K562 (cell line): ENCODE results near the gene RABGAP1L.

Experiments
- ATF3 ChIP-seq, 2 experiments: fragments of 450-650 bp in 1 of 2; sonication (generic) in 1 of 2; formaldehyde crosslinking in 1 of 2; IDR thresholded peaks in 1 of 2; conservative IDR thresholded peaks in 1 of 2; 2 replicates each; pipeline versions ENCODE4 v1.6.1 to v1.8.1; 2016 to 2023; ENCODE audit warnings: mild to moderate bottlenecking in 2 of 2, moderate library complexity in 2 of 2, inconsistent platforms in 1 of 2, missing genetic modification reagents in 1 of 2
- CREM ChIP-seq: IDR thresholded peaks from 2 replicates; pipeline ENCODE4 v1.6.1; 2014; ENCODE audit warnings: antibody characterized with exemption, low read depth
- CTCF ChIP-seq, 3 experiments: IDR thresholded peaks in 2 of 3; conservative IDR thresholded peaks in 1 of 3; 2 replicates each; pipeline ENCODE4 v1.5.1; 2011 to 2012; ENCODE audit warnings: low read length in 3 of 3, mild to moderate bottlenecking in 3 of 3, control low read depth in 2 of 3, improper control_type of control experiment in 1 of 3, inconsistent platforms in 1 of 3, low read depth in 1 of 3, mixed read lengths in 1 of 3, moderate library complexity in 1 of 3; ENCODE audit not compliant: insufficient read depth in 2 of 3
- EP300 ChIP-seq: IDR thresholded peaks from 2 replicates; pipeline ENCODE4 v1.6.1; 2012; ENCODE audit warnings: low read length, improper control_type of control experiment
- MAZ ChIP-seq, 2 experiments: fragments of 450-650 bp in 1 of 2; sonication (generic) in 1 of 2; formaldehyde crosslinking; IDR thresholded peaks in 1 of 2; conservative IDR thresholded peaks in 1 of 2; 2 replicates each; pipeline versions ENCODE4 v1.4.0 to v1.5.0; 2020; ENCODE audit warnings: mild to moderate bottlenecking in 1 of 2, missing genetic modification reagents in 1 of 2
- NFE2L1 ChIP-seq: fragments of 450-650 bp; IDR thresholded peaks from 2 replicates; pipeline ENCODE4 v1.6.1; 2016; ENCODE audit warnings: missing genetic modification characterization, low read depth, mild to moderate bottlenecking, missing compliant biosample characterization, moderate library complexity, borderline replicate concordance
- SP1 ChIP-seq: sonication (generic); formaldehyde crosslinking; IDR thresholded peaks from 2 replicates; pipeline ENCODE4 v1.8.1; 2022; ENCODE audit warnings: mild to moderate bottlenecking, missing genetic modification reagents
- TCFL5 ChIP-seq: fragments of 250-450 bp; sonication (Bioruptor Pico); conservative IDR thresholded peaks from 2 replicates; pipeline ENCODE4 v1.6.1; 2021; ENCODE audit warnings: mild to moderate bottlenecking, moderate library complexity, matching md5 sums
- ZNF3 ChIP-seq: fragments of 250-450 bp; sonication (Bioruptor Pico); IDR thresholded peaks from 2 replicates; pipeline ENCODE4 v1.5.0; 2021; ENCODE audit warnings: mild to moderate bottlenecking, moderate library complexity

- TF ChIP-seq MAZ (CRISPR knock-in tag; conservative IDR thresholded peaks at IDR 0.05 in 1 of 2, IDR thresholded peaks at IDR 0.05 in 1 of 2) (no peak), ATF3 (IDR thresholded peaks at IDR 0.05) (no peak), ATF3 (CRISPR knock-in tag; conservative IDR thresholded peaks at IDR 0.05) (no peak), NFE2L1 (no peak), TCFL5 (CRISPR knock-in tag) (no peak), CREM (no peak), CTCF (IDR thresholded peaks at IDR 0.05 in 2 of 3, conservative IDR thresholded peaks at IDR 0.05 in 1 of 3; ENCODE audit: insufficient read depth in 2 of 3, low read depth in 1 of 3, low read length in 3 of 3) (no peak), SP1 (CRISPR knock-in tag) (no peak), ZNF3 (CRISPR knock-in tag) (no peak), EP300 (no peak)
These were observed 812.6 kb downstream of the RABGAP1L start for GRCh38 chr1:174971902-174972301.
